H9 (cell line): ENCODE data around the gene IL36B. TPM values are rescaled to one million over a fixed set of nuclear protein-coding genes. Genes with fewer than 3 reads are reported as not detected.

Source experiments
- DNase-seq: peaks from one replicate; pipeline ENCODE4 v3.0.0-alpha.2; 2017
- H2AFZ ChIP-seq: one replicate; pipeline ENCODE4 v1.6.1; 2013; ENCODE audit warnings: mild to moderate bottlenecking, low read length, control low read depth, moderate library complexity
- H2AK5ac ChIP-seq: 2 replicates; pipeline ENCODE4 v1.6.1; 2013; ENCODE audit warnings: low read length, control low read depth, mixed read lengths; ENCODE audit not compliant: insufficient read length
- H2BK120ac ChIP-seq: one replicate; pipeline ENCODE4 v1.6.1; 2013; ENCODE audit warnings: low read depth, mild to moderate bottlenecking, low read length, control low read depth, inconsistent platforms; ENCODE audit not compliant: poor library complexity, severe bottlenecking
- H2BK12ac ChIP-seq: 2 replicates; pipeline ENCODE4 v1.6.1; 2013; ENCODE audit warnings: low read length, control low read depth, mixed read lengths, low read depth; ENCODE audit not compliant: insufficient read length
- H2BK15ac ChIP-seq: 2 replicates; pipeline ENCODE4 v1.6.1; 2013; ENCODE audit warnings: low read depth, low read length, control low read depth
- H2BK20ac ChIP-seq: one replicate; pipeline ENCODE4 v1.6.1; 2013; ENCODE audit warnings: low read depth, mild to moderate bottlenecking, low read length, control low read depth, inconsistent platforms; ENCODE audit not compliant: poor library complexity, severe bottlenecking
- H2BK5ac ChIP-seq: 2 replicates; pipeline ENCODE4 v1.6.1; 2013; ENCODE audit warnings: low read length, control low read depth, mixed read lengths; ENCODE audit not compliant: insufficient read length
- H3K14ac ChIP-seq: 2 replicates; pipeline ENCODE4 v1.6.1; 2013; ENCODE audit warnings: low read length, control low read depth; ENCODE audit not compliant: insufficient read depth
- H3K18ac ChIP-seq: 2 replicates; pipeline ENCODE4 v1.6.1; 2013; ENCODE audit warnings: low read depth, mild to moderate bottlenecking, mixed read lengths, low read length, control low read depth; ENCODE audit not compliant: insufficient read length
- H3K23ac ChIP-seq: 2 replicates; pipeline ENCODE4 v1.6.1; 2013; ENCODE audit warnings: low read length, control low read depth, mixed read lengths, low read depth; ENCODE audit not compliant: insufficient read length
- H3K23me2 ChIP-seq: 2 replicates; pipeline ENCODE4 v1.6.1; 2013; ENCODE audit warnings: low read depth, mild to moderate bottlenecking, mixed read lengths, low read length, control low read depth; ENCODE audit not compliant: insufficient read length, poor library complexity, severe bottlenecking
- H3K27ac ChIP-seq: 2 replicates; pipeline ENCODE4 v1.5.1; 2013; ENCODE audit warnings: low read length, control low read depth, mixed read lengths, low read depth; ENCODE audit not compliant: insufficient read length
- H3K27me3 ChIP-seq: 2 replicates; pipeline ENCODE4 v1.6.1; 2013; ENCODE audit warnings: low read length, control low read depth, inconsistent platforms; ENCODE audit not compliant: insufficient read depth
- H3K4ac ChIP-seq: 2 replicates; pipeline ENCODE4 v1.6.1; 2013; ENCODE audit warnings: low read depth, mild to moderate bottlenecking, control low read depth, inconsistent platforms, low read length, moderate library complexity
- H3K4me1 ChIP-seq: 2 replicates; pipeline ENCODE4 v1.6.1; 2013; ENCODE audit warnings: low read length, control low read depth, inconsistent platforms; ENCODE audit not compliant: insufficient read depth
- H3K4me2 ChIP-seq: 2 replicates; pipeline ENCODE4 v1.6.1; 2013; ENCODE audit warnings: low read length, control low read depth, mixed read lengths; ENCODE audit not compliant: insufficient read length, insufficient read depth
- H3K56ac ChIP-seq: 2 replicates; pipeline ENCODE4 v1.6.1; 2013; ENCODE audit warnings: low read depth, mild to moderate bottlenecking, mixed read lengths, low read length, control low read depth; ENCODE audit not compliant: insufficient read length
- H3K79me1 ChIP-seq: 2 replicates; pipeline ENCODE4 v1.6.1; 2013; ENCODE audit warnings: low read depth, mild to moderate bottlenecking, moderate library complexity, low read length, control low read depth, inconsistent platforms; ENCODE audit not compliant: insufficient read depth, poor library complexity, severe bottlenecking
- H3K79me2 ChIP-seq: 2 replicates; pipeline ENCODE4 v1.6.1; 2013; ENCODE audit warnings: low read length, control low read depth, inconsistent platforms; ENCODE audit not compliant: insufficient read depth
- H3K9ac ChIP-seq: 2 replicates; pipeline ENCODE4 v1.6.1; 2013; ENCODE audit warnings: low read length, control low read depth, mixed read lengths; ENCODE audit not compliant: insufficient read length; ENCODE audit errors: extremely low read depth
- H3K9me3 ChIP-seq: one replicate; pipeline ENCODE4 v1.6.1; 2013; ENCODE audit warnings: low read depth, low read length, inconsistent platforms; ENCODE audit not compliant: control insufficient read depth
- H3T11ph ChIP-seq: one replicate; pipeline ENCODE4 v1.6.1; 2013; ENCODE audit warnings: mild to moderate bottlenecking, low read length, control low read depth, inconsistent platforms
- H4K20me1 ChIP-seq: one replicate; pipeline ENCODE4 v1.6.1; 2013; ENCODE audit not compliant: control insufficient read depth, insufficient read length, insufficient read depth
- H4K5ac ChIP-seq: 2 replicates; pipeline ENCODE4 v1.6.1; 2013; ENCODE audit warnings: low read depth, mild to moderate bottlenecking, mixed read lengths, low read length, control low read depth; ENCODE audit not compliant: insufficient read length
- H4K8ac ChIP-seq: replicated peaks from 2 replicates; pipeline ENCODE4 v1.6.1; 2013; ENCODE audit warnings: low read length, control low read depth, mixed read lengths, low read depth; ENCODE audit not compliant: insufficient read length
- H4K91ac ChIP-seq: 2 replicates; pipeline ENCODE4 v1.6.1; 2013; ENCODE audit warnings: low read depth, mild to moderate bottlenecking, moderate library complexity, mixed read lengths, low read length, control low read depth; ENCODE audit not compliant: insufficient read length
- H3K27ac Mint-ChIP-seq, 3 experiments: 2 replicates in 2 of 3; 3 replicates in 1 of 3; pipeline ENCODE4 v1.8.0; 2020 to 2021; ENCODE audit warnings: mixed read lengths in 3 of 3, mild to moderate bottlenecking in 1 of 3, moderate library complexity in 1 of 3
- H3K27me3 Mint-ChIP-seq: 2 replicates; pipeline ENCODE4 v1.8.0; 2021; ENCODE audit warnings: low read depth, mild to moderate bottlenecking, moderate library complexity, mixed read lengths
- H3K36me3 Mint-ChIP-seq, 3 experiments: 2 replicates in 2 of 3; 3 replicates in 1 of 3; pipeline ENCODE4 v1.8.0; 2020 to 2021; ENCODE audit warnings: low read depth in 3 of 3, mixed read lengths in 3 of 3; ENCODE audit not compliant: insufficient read depth in 1 of 3
- H3K4me1 Mint-ChIP-seq, 2 experiments: 2 replicates each; pipeline ENCODE4 v1.8.0; 2020; ENCODE audit warnings: mixed read lengths in 2 of 2
- H3K4me3 Mint-ChIP-seq, 2 experiments: 2 replicates in 1 of 2; 3 replicates in 1 of 2; pipeline ENCODE4 v1.8.0; 2020 to 2021; ENCODE audit warnings: mild to moderate bottlenecking in 2 of 2, mixed read lengths in 2 of 2, moderate library complexity in 1 of 2
- H3K9me3 Mint-ChIP-seq, 2 experiments: 2 replicates in 1 of 2; 3 replicates in 1 of 2; pipeline ENCODE4 v1.8.0; 2020; ENCODE audit warnings: mild to moderate bottlenecking in 2 of 2, mixed read lengths in 2 of 2, moderate library complexity in 1 of 2
- WGBS: extraction: QIAGEN DNeasy Blood & Tissue Kit; methylation state at CpG from one replicate; pipeline ENCODE4 v1.1.7; 2013; ENCODE audit warnings: missing lambda C conversion rate, low lambda C conversion rate, mixed read lengths; ENCODE audit not compliant: insufficient read length; ENCODE audit errors: extremely low coverage; 5-methylcytosine and 5-hydroxymethylcytosine counted together
- total RNA-seq: library from RNA; stranded (reverse); gene quantifications from 2 replicates; pipeline ENCODE4 v1.2.1, GENCODE V29; 2021
- TF ChIP-seq, protein P1 (sequence below): fragments of 200-600 bp; sonication (generic); conservative IDR thresholded peaks from 3 replicates; pipeline ENCODE4 v1.8.0; 2021; ENCODE audit warnings: antibody characterized with exemption, mild to moderate bottlenecking

Gene IL36B
- total RNA-seq, 1 experiment from 2014 or later = not detected

DNA sequence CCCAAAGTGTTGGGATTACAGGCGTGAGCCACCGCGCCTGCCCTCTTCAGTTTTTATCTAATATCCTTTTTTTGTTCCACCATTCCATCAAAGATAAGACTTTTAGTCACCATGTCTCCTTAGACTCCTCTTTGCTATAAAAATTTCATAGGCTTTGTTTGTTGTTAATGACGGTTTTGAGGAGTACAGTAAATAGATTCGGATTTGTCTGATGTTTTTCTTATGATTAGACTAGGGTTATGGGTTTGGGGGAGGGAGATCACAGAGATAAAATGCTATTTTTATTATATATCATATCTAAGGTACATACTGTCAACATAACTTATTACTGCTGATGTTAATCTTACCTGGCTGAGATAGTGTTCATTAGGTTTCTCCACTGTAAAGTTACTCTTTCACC, 6.2 kb downstream of the IL36B start:
- no peak overlapping the region for H3K18ac ChIP-seq
- no peak overlapping the region for H2BK120ac ChIP-seq
- whole genome bisulfite sequencing = no CpG with 5 or more reads among the region's 5 CpGs
- no peak overlapping the region for H4K8ac ChIP-seq
- no peak for DNase-seq
- H2BK12ac ChIP-seq = no peak overlapping the region
- no peaks in the 10 kb centered on the region for H4K20me1 ChIP-seq
- H3K79me1 ChIP-seq = no peaks in the 10 kb centered on the region
- H3K27ac ChIP-seq = no peak overlapping the region
- H3K4me3 Mint-ChIP-seq = no peak overlapping the region
- H2BK15ac ChIP-seq = no peak overlapping the region
- TF ChIP-seq, protein P1, sequence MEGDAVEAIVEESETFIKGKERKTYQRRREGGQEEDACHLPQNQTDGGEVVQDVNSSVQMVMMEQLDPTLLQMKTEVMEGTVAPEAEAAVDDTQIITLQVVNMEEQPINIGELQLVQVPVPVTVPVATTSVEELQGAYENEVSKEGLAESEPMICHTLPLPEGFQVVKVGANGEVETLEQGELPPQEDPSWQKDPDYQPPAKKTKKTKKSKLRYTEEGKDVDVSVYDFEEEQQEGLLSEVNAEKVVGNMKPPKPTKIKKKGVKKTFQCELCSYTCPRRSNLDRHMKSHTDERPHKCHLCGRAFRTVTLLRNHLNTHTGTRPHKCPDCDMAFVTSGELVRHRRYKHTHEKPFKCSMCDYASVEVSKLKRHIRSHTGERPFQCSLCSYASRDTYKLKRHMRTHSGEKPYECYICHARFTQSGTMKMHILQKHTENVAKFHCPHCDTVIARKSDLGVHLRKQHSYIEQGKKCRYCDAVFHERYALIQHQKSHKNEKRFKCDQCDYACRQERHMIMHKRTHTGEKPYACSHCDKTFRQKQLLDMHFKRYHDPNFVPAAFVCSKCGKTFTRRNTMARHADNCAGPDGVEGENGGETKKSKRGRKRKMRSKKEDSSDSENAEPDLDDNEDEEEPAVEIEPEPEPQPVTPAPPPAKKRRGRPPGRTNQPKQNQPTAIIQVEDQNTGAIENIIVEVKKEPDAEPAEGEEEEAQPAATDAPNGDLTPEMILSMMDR = no peak
- no peaks in the 10 kb centered on the region for H3K79me2 ChIP-seq
- peaks cover 14% of the 10 kb centered on the region for H3K27me3 Mint-ChIP-seq
- H2BK20ac ChIP-seq = no peak overlapping the region
- no peak overlapping the region for H3K9ac ChIP-seq
- no peak overlapping the region for H3K27ac Mint-ChIP-seq
- H3K36me3 Mint-ChIP-seq = peaks cover 0 to 7% (median 2%) of the 10 kb centered on the region in 3 experiments; a peak in 3 of 7 replicates
- H3K23me2 ChIP-seq = no peaks in the 10 kb centered on the region
- no peak overlapping the region for H3K4me2 ChIP-seq
- H3K56ac ChIP-seq = no peak overlapping the region
- no peak overlapping the region for H3T11ph ChIP-seq
- H3K23ac ChIP-seq = no peak overlapping the region
- no peaks in the 10 kb centered on the region for H3K9me3 ChIP-seq
- H3K14ac ChIP-seq = no peak overlapping the region
- no peak overlapping the region for H4K91ac ChIP-seq
- H3K4me1 Mint-ChIP-seq = no peaks in the 10 kb centered on the region
- no peak overlapping the region for H4K5ac ChIP-seq
- H2BK5ac ChIP-seq = no peak overlapping the region
- H3K9me3 Mint-ChIP-seq = peaks cover 27 to 66% of the 10 kb centered on the region in 2 experiments
- no peak overlapping the region for H3K4ac ChIP-seq
- H3K27me3 ChIP-seq = no peaks in the 10 kb centered on the region
- no peak overlapping the region for H2AK5ac ChIP-seq
- no peaks in the 10 kb centered on the region for H3K4me1 ChIP-seq
- no peak overlapping the region for H2AFZ ChIP-seq
